Smooth muscle cell (in vitro differentiated cells): ENCODE measurements around the gene GPC6. TPM values are rescaled to one million over a fixed set of nuclear protein-coding genes. Genes with fewer than 3 reads are reported as not detected.

Experiments
- DNase-seq: peaks from one replicate; lab custom pipeline; 2025; ENCODE audit not compliant: unreplicated experiment; lab: John Stamatoyannopoulos, UW
- H2AFZ ChIP-seq: fragments of 200-600 bp; sonication (generic); 2 replicates; pipeline ENCODE4 v1.6.0; 2016; ENCODE audit warnings: antibody characterized with exemption, low read depth, mild to moderate bottlenecking
- H3F3A ChIP-seq: fragments of 200-600 bp; sonication (generic); 2 replicates; pipeline ENCODE4 v1.6.0; 2017; ENCODE audit warnings: antibody characterized with exemption, low read depth
- H3K27ac ChIP-seq: fragments of 200-600 bp; sonication (generic); 2 replicates; pipeline ENCODE4 v1.5.1; 2016; ENCODE audit warnings: low read depth, mild to moderate bottlenecking
- H3K27me3 ChIP-seq: fragments of 200-600 bp; sonication (generic); 2 replicates; pipeline ENCODE4 v1.6.1; 2016; ENCODE audit warnings: low read depth, mild to moderate bottlenecking
- H3K36me3 ChIP-seq: fragments of 200-600 bp; sonication (generic); 2 replicates; pipeline ENCODE4 v1.5.1; 2016; ENCODE audit warnings: low read depth
- H3K4me1 ChIP-seq: fragments of 200-600 bp; sonication (generic); 2 replicates; pipeline ENCODE4 v1.5.1; 2016; ENCODE audit warnings: low read depth
- H3K4me2 ChIP-seq: fragments of 200-600 bp; sonication (generic); 2 replicates; pipeline ENCODE4 v1.6.0; 2016; ENCODE audit warnings: mild to moderate bottlenecking
- H3K4me3 ChIP-seq: fragments of 200-600 bp; sonication (generic); 2 replicates; pipeline ENCODE4 v1.5.1; 2016; ENCODE audit warnings: mild to moderate bottlenecking
- H3K79me2 ChIP-seq: fragments of 200-600 bp; sonication (generic); 2 replicates; pipeline ENCODE4 v1.6.0; 2016; ENCODE audit warnings: low read depth, mild to moderate bottlenecking
- H3K9ac ChIP-seq: fragments of 200-600 bp; sonication (generic); 2 replicates; pipeline ENCODE4 v1.6.0; 2016; ENCODE audit warnings: low read depth
- H3K9me3 ChIP-seq: fragments of 200-600 bp; sonication (generic); replicated peaks from 2 replicates; pipeline ENCODE4 v1.5.1; 2016; ENCODE audit warnings: low read depth
- H4K20me1 ChIP-seq: fragments of 200-600 bp; sonication (generic); 2 replicates; pipeline ENCODE4 v1.6.0; 2016; ENCODE audit warnings: low read depth
- WGBS: methylation state at CpG from one replicate; pipeline ENCODE4 v1.1.7; 2016; ENCODE audit warnings: low lambda C conversion rate; 5-methylcytosine and 5-hydroxymethylcytosine counted together
- polyA plus RNA-seq: library from polyadenylated mRNA; unstranded; fragments of >200 nt; fragmentation: Nextera tagmentation; extraction: Ambion mirVana; gene quantifications from 2 replicates; pipeline ENCODE4 v1.2.1, GENCODE V29; 2016
- total RNA-seq: library from RNA; depleted of rRNA; stranded (reverse); fragments of >200 nt; gene quantifications from 2 replicates; pipeline ENCODE4 v1.2.3, GENCODE V29; 2014
- TF ChIP-seq, protein P1 (sequence below): fragments of 200-600 bp; sonication (generic); IDR thresholded peaks from 2 replicates; pipeline ENCODE4 v1.5.1; 2017; ENCODE audit warnings: borderline replicate concordance, mild to moderate bottlenecking, antibody characterized with exemption; ENCODE audit not compliant: insufficient read depth, poor library complexity, severe bottlenecking

Gene GPC6
- total and polyA plus RNA-seq, 2 experiments from 2014 or later, result 19.7 to 68.5 TPM

DNA sequence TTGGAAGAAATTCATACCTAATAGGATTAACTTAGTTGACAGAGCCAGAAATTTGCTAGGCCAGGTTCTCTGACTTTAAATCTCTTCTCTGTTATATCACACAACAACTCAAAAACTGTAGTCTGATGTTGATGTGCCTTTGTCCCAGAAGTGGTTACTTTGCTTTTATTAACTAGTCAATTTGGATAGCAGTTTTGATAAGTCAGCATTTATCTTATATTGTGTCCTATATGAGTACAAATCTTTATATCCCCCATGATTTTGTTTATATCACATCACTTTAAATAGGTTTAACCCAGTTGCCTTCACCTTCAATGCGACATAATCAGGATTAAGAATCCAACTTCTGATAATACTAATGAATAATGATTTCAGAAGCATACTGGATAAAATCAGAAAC is 459.3 kb downstream of the GPC6 start:
- Histone ChIP-seq H3K9ac (no peak overlapping the region), H3K9me3 (no peaks in the 10 kb centered on the region), H2AFZ (no peak overlapping the region), H3K4me1 (peaks cover 3% of the 10 kb centered on the region), H3K36me3 (no peaks in the 10 kb centered on the region), H4K20me1 (peaks cover 11% of the 10 kb centered on the region), H3K27me3 (no peaks in the 10 kb centered on the region), H3K4me3 (no peak overlapping the region), H3K27ac (no peak overlapping the region), H3F3A (peaks cover 3% of the 10 kb centered on the region), H3K4me2 (no peak overlapping the region), H3K79me2 (no peaks in the 10 kb centered on the region)
- DNase-seq, result no peak
- WGBS, result 100% methylated on average over 1 of the region's 1 CpG
- TF ChIP-seq, protein P1, sequence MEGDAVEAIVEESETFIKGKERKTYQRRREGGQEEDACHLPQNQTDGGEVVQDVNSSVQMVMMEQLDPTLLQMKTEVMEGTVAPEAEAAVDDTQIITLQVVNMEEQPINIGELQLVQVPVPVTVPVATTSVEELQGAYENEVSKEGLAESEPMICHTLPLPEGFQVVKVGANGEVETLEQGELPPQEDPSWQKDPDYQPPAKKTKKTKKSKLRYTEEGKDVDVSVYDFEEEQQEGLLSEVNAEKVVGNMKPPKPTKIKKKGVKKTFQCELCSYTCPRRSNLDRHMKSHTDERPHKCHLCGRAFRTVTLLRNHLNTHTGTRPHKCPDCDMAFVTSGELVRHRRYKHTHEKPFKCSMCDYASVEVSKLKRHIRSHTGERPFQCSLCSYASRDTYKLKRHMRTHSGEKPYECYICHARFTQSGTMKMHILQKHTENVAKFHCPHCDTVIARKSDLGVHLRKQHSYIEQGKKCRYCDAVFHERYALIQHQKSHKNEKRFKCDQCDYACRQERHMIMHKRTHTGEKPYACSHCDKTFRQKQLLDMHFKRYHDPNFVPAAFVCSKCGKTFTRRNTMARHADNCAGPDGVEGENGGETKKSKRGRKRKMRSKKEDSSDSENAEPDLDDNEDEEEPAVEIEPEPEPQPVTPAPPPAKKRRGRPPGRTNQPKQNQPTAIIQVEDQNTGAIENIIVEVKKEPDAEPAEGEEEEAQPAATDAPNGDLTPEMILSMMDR, result no peak

DNA sequence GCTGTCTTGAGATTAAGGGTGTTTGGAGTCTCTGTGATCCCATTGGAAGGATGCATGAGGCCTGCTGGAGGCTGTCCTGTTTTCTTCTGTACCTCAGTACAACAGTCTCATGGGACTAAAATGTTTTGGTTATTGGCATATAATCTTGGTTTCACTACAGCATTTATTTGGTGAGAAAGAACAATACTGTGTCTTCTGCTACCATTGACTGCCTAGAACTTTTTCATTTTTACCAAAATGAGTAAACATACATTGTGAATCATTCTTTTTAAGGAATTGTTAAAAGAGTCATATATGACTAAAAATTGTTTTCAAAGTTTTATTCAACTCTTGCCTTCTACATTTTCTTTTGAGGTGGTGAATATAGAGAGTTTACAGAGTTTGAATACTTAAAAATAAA is 459.8 kb downstream of the GPC6 start:
- Histone ChIP-seq H3K36me3 (no peaks in the 10 kb centered on the region), H3K4me1 (peaks cover 3% of the 10 kb centered on the region), H3F3A (peaks cover 3% of the 10 kb centered on the region), H3K79me2 (no peaks in the 10 kb centered on the region), H4K20me1 (peaks cover 11% of the 10 kb centered on the region), H3K27ac (no peak overlapping the region), H3K9ac (no peak overlapping the region), H2AFZ (no peak overlapping the region), H3K27me3 (no peaks in the 10 kb centered on the region), H3K4me2 (no peak overlapping the region), H3K9me3 (no peaks in the 10 kb centered on the region), H3K4me3 (no peak overlapping the region)
- TF ChIP-seq, protein P1, result no peak
- DNase-seq, result no peak

DNA sequence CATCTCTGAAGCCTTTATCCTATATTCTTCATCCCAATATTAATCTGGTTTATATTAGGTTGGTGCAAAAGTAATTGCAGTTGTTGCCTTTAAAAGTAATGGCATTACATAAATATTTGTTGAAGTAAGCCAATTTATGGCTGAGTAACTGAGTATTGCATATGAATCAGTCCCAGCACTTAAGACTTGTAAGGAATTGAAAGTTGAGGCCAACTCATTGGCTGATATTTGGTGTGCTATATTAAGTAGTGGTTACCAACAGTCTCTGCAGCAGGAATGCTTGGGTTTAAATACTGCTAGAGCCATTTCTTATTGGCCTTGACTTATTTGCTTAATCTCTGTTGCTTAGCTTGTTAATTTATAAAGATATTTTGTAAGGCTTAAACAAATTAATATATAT is 460.7 kb downstream of the GPC6 start:
- Histone ChIP-seq H3K79me2 (peaks cover 3% of the 10 kb centered on the region), H4K20me1 (peaks cover 19% of the 10 kb centered on the region), H3K9ac (no peak overlapping the region), H3K4me1 (peaks cover 3% of the 10 kb centered on the region), H3K27me3 (no peaks in the 10 kb centered on the region), H2AFZ (no peak overlapping the region), H3K4me3 (no peak overlapping the region), H3K4me2 (no peak overlapping the region), H3K9me3 (no peaks in the 10 kb centered on the region), H3F3A (peaks cover 3% of the 10 kb centered on the region), H3K27ac (no peak overlapping the region), H3K36me3 (no peaks in the 10 kb centered on the region)
- TF ChIP-seq, protein P1, result no peak
- no peak for DNase-seq

DNA sequence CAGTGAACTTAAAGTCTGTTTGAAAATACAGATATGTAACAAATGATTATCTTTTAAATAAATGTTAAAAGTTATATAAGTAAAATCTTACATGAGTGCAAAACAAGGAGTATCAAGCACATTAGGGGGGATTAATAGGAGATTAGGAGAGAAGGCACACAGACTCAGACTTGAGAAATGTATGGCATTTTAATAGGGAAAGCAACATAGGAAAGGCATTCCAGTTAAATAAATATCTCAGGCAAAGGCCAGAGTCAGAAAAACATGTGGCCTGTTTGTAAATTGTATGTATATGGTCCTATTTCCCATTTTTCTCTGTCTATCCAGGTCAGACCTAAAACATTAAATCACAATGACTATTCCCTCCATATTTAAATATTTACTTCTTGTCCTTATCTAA is 462.7 kb downstream of the GPC6 start:
- peaks cover 3% of the 10 kb centered on the region for H3K4me1 ChIP-seq
- peaks cover 8% of the 10 kb centered on the region for H3K79me2 ChIP-seq
- H3K27ac ChIP-seq, result peak overlapping the region; percentile 50
- no peak for DNase-seq
- no peaks in the 10 kb centered on the region for H3K9me3 ChIP-seq
- H3K4me3 ChIP-seq, result no peak overlapping the region
- no peak overlapping the region for H2AFZ ChIP-seq
- H4K20me1 ChIP-seq, result peaks cover 22% of the 10 kb centered on the region
- TF ChIP-seq, protein P1, result no peak
- no peaks in the 10 kb centered on the region for H3K36me3 ChIP-seq
- H3F3A ChIP-seq, result peaks cover 3% of the 10 kb centered on the region
- H3K9ac ChIP-seq, result no peak overlapping the region
- H3K27me3 ChIP-seq, result no peaks in the 10 kb centered on the region
- H3K4me2 ChIP-seq, result peak overlapping the region; percentile 37
